ENCODE data around the gene AKT1. TPM values are rescaled to one million over a fixed set of nuclear protein-coding genes. Genes with fewer than 3 reads are reported as not detected.

Gene AKT1
- total and polyA plus RNA-seq, 2 of the 13 experiments (the other 11 are each of a cell fraction or from before 2014, with no cell fraction given): 96.2 to 116 TPM

- TF ChIP-seq RBFOX2 (IDR thresholded peaks at IDR 0.05; ENCODE audit: low read depth, low read length): peak; percentile 67
- TF ChIP-seq YEATS4 (CRISPR knock-in tag; IDR thresholded peaks at IDR 0.05; ENCODE audit: borderline replicate concordance): no peak
- TF ChIP-seq NFIC (IDR thresholded peaks at IDR 0.05; ENCODE audit: low read length): no peak
- no peak for TF ChIP-seq TBL1XR1 (IDR thresholded peaks at IDR 0.05; ENCODE audit: borderline replicate concordance, low read length, partially characterized antibody)
- TF ChIP-seq PCBP2 (optimal IDR thresholded peaks at IDR 0.05; ENCODE audit: low read depth, low read length, poor library complexity, severe bottlenecking): no peak
- TF ChIP-seq ZNF138 (CRISPR knock-in tag; IDR thresholded peaks at IDR 0.05; ENCODE audit: low read depth): no peak
- no peak for TF ChIP-seq PAWR (CRISPR knock-in tag; IDR thresholded peaks at IDR 0.05; ENCODE audit: borderline replicate concordance)
- peak; percentile 56 for TF ChIP-seq PHF8 (CRISPR knock-in tag; IDR thresholded peaks at IDR 0.05)
- TF ChIP-seq ZKSCAN5 (CRISPR knock-in tag; IDR thresholded peaks at IDR 0.05): no peak
- TF ChIP-seq THRA (CRISPR knock-in tag; IDR thresholded peaks at IDR 0.05; ENCODE audit: borderline replicate concordance): no peak
- TF ChIP-seq REL (CRISPR knock-in tag; conservative IDR thresholded peaks at IDR 0.05): no peak
- no peak for TF ChIP-seq ZNF75D (CRISPR knock-in tag; IDR thresholded peaks at IDR 0.05; ENCODE audit: borderline replicate concordance)
- no peak for TF ChIP-seq CHCHD3 (CRISPR knock-in tag; IDR thresholded peaks at IDR 0.05)
- TF ChIP-seq KLF13 (CRISPR knock-in tag; IDR thresholded peaks at IDR 0.05): no peak
- TF ChIP-seq USF2 (IDR thresholded peaks at IDR 0.05; ENCODE audit: low read depth, low read length): no peak
- no peak for TF ChIP-seq USF2 (CRISPR knock-in tag; IDR thresholded peaks at IDR 0.05; ENCODE audit: borderline replicate concordance)
- TF ChIP-seq ZNF773 (CRISPR knock-in tag; IDR thresholded peaks at IDR 0.05; ENCODE audit: borderline replicate concordance): no peak
- no peak for TF ChIP-seq CBX2 (IDR thresholded peaks at IDR 0.05; ENCODE audit: low read depth, low read length)
- TF ChIP-seq CBX2 (CRISPR knock-in tag; IDR thresholded peaks at IDR 0.05; ENCODE audit: low read depth): no peak
- no peak for TF ChIP-seq JUND (CRISPR knock-in tag; IDR thresholded peaks at IDR 0.05)
- TF ChIP-seq ZNF572 (CRISPR knock-in tag; IDR thresholded peaks at IDR 0.05): no peak
- TF ChIP-seq CBX1 (IDR thresholded peaks at IDR 0.05; ENCODE audit: low read depth): no peak
- TF ChIP-seq CENPX (CRISPR knock-in tag; IDR thresholded peaks at IDR 0.05): no peak
- TF ChIP-seq CREB3 (CRISPR knock-in tag; IDR thresholded peaks at IDR 0.05): no peak
- no peak for TF ChIP-seq MYC (CRISPR knock-in tag; IDR thresholded peaks at IDR 0.05; ENCODE audit: borderline replicate concordance)
- TF ChIP-seq MAX (IDR thresholded peaks at IDR 0.05): peak; percentile 58
- TF ChIP-seq GPN1 (CRISPR knock-in tag; IDR thresholded peaks at IDR 0.05; ENCODE audit: borderline replicate concordance): no peak
Measured at GRCh38 chr14:104795781-104796686, 486 bp upstream of the AKT1 start (continued).
